SK-N-MC (cell line): ENCODE results near the gene HMCN1.
A peak's percentile ranks its signal among the peaks of the same experiment; 100 is the strongest.

Source experiments
- DNase-seq: peaks from one replicate; pipeline ENCODE4 v3.0.0-alpha.2; 2011; ENCODE audit warnings: low read depth, low spot score
- H3K27ac ChIP-seq: fragments of 200-600 bp; sonication (generic); 2 replicates; pipeline ENCODE4 v1.5.1; 2016; ENCODE audit warnings: mixed run types
- H3K36me3 ChIP-seq: fragments of 200-600 bp; sonication (generic); 2 replicates; pipeline ENCODE4 v1.6.1; 2017; ENCODE audit warnings: antibody characterized with exemption, low read length, mixed read lengths; ENCODE audit not compliant: insufficient read depth
- H3K4me3 ChIP-seq: fragments of 200-600 bp; sonication (generic); 2 replicates; pipeline ENCODE4 v1.5.1; 2016
- H3K9ac ChIP-seq: fragments of 200-600 bp; sonication (generic); 2 replicates; pipeline ENCODE4 v1.8.0; 2017; ENCODE audit warnings: mixed run types, mixed read lengths; ENCODE audit not compliant: insufficient read length
- H3K9me3 ChIP-seq: fragments of 200-600 bp; sonication (generic); 2 replicates; pipeline ENCODE4 v1.6.1; 2017; ENCODE audit warnings: low read depth, mild to moderate bottlenecking, antibody characterized with exemption, low read length, moderate library complexity, mixed read lengths
- EZH2 ChIP-seq: fragments of 200-600 bp; sonication (generic); IDR thresholded peaks from one replicate; pipeline ENCODE4 v1.6.1; 2017; ENCODE audit warnings: antibody characterized with exemption
- FOXP2 ChIP-seq: optimal IDR thresholded peaks from 2 replicates; pipeline ENCODE3; 2011; ENCODE audit warnings: mild to moderate bottlenecking, moderate library complexity; ENCODE audit not compliant: insufficient read depth; ENCODE audit errors: extremely low read length, control extremely low read depth
- POLR2AphosphoS5 ChIP-seq: IDR thresholded peaks from 2 replicates; pipeline ENCODE4 v1.6.1; 2012; ENCODE audit warnings: mild to moderate bottlenecking, low read depth, low read length, borderline replicate concordance

HMCN1 gene

DNA sequence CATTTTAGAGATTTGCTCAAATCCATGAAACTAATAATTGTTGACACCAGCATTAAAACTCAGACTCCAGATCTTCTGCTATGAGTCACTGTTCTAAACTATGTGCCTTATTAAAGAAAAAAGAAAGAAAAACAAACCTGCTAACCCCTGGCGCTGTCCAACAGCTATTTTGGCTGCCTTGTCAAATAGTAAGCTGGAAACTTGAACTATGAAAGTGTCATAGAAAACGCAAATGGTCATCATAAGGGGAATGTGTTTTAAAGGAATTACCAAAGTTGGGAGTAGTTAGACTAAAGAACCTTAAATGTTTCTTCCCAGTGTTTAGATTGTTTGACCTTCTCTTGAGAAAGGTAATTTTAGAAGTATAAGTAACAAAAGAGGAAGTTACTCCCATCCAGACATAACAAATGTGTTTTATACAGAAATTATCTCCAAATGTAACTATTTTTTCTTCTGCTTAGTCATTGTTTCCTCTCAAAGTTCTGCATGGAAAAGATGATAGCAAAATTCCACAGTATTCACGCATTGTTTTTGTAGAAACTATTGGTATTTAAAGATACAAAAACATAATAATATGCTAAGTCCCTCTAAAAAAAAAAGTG lies 368.5 kb downstream of the HMCN1 start:
- DNase-seq = no peak
- no peak overlapping the region for H3K4me3 ChIP-seq
- no peak overlapping the region for H3K9ac ChIP-seq
- H3K36me3 ChIP-seq = peaks cover 66% of the 10 kb centered on the region
- 0 out of 2 replicates have a peak, but pooled peaks cover 2% of the 10 kb centered on the region for H3K9me3 ChIP-seq
- TF ChIP-seq EZH2 (no peak), POLR2AphosphoS5 (no peak), FOXP2 (no peak)
- H3K27ac ChIP-seq = no peak overlapping the region; the same call in 1 of the 2 replicates

DNA sequence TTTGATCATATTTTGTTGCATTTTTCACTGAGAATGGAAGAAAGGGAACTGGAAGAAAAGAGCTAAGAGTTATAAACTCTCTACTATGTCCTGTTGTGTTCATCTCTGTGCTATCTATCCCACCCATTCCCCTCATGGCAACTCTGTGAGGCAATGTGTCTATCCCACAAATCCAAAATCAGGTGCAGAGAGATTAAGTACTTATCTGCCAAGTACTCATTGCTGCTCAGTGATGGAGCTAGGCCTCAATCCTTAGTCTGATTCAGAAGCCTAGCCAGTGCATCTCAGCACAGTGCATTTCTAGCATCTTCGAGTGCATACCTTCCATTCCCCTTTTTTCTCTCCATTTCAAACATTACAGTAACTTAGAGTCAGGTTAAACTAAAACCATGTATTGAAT lies 370.3 kb downstream of the HMCN1 start:
- Histone ChIP-seq H3K27ac (no peak overlapping the region), H3K36me3 (peaks cover 70% of the 10 kb centered on the region), H3K9ac (no peak overlapping the region), H3K9me3 (no peaks in the 10 kb centered on the region), H3K4me3 (no peak overlapping the region)
- TF ChIP-seq POLR2AphosphoS5 = no peak
- TF ChIP-seq FOXP2 = no peak
- no peak for TF ChIP-seq EZH2
- DNase-seq = no peak

DNA sequence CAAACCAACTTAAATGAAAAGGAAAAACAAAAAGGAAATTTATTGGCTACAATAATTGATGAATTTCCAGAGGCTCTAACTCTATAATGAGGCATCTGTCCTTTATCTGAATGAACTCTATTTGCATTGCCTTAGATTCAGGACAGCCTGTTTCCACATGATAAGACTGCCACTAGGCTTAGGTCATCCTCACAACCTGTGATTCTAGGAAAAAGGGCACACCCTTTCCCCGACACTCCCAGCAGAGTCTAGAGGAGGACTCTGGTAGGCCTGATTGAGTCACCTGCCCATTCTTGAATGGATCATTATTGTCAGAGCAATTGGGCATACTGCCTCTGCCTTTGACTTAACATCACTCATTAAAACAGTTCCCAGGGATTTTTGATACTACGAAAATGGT lies 378.1 kb downstream of the HMCN1 start:
- DNase-seq = no peak

DNA sequence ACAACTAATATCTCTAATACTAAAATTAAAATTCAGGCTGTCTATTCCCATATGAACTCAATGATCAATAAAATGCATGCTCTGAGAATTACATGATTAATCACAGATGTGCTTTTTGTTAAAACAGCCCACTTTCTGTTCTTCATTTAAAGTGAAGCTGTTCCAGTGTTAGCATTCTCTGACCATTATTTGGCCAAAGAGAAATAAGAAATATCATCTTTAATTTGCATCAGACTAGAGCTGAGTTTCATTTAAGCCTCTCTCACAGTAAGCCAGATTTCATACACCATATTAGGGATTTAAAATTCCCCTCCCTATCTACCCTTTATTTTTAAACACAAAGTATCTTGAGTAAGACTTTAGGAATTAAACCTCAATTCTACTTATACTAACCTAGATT lies 379.3 kb downstream of the HMCN1 start:
- H3K4me3 ChIP-seq = no peak overlapping the region
- no peak overlapping the region for H3K9ac ChIP-seq
- peaks cover 85% of the 10 kb centered on the region for H3K36me3 ChIP-seq
- TF ChIP-seq POLR2AphosphoS5 (no peak), FOXP2 (no peak), EZH2 (no peak)
- no peak for DNase-seq
- no peak overlapping the region for H3K27ac ChIP-seq
- H3K9me3 ChIP-seq = no peaks in the 10 kb centered on the region

More for the DNA sequence above, 378.1 kb downstream of the HMCN1 start:
- H3K9ac ChIP-seq = no peak overlapping the region
- H3K4me3 ChIP-seq = no peak overlapping the region
- no peak overlapping the region for H3K27ac ChIP-seq
- no peak for TF ChIP-seq EZH2
- no peak for TF ChIP-seq FOXP2
- no peak for TF ChIP-seq POLR2AphosphoS5
- peaks cover 88% of the 10 kb centered on the region for H3K36me3 ChIP-seq
- H3K9me3 ChIP-seq = no peaks in the 10 kb centered on the region

DNA sequence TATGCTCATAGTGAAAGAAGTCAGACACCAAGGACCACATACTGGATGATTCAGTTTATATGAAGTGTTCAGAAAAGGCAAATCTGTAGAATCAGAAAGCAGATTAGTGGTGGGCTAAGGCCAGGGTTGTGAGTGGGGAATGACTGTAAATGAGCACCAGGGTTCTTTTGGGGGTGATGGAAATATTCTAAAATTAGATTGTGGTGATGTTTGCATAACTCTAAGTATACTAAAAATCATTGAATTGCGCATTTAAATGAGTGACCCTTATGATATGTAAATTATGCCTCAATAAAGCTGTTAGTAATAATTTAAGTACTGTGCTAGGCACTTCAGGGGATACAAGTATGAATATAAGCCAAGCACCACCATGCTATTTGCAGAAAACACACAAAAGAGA lies 384.5 kb downstream of the HMCN1 start:
- no peaks in the 10 kb centered on the region for H3K9me3 ChIP-seq
- TF ChIP-seq POLR2AphosphoS5 = no peak
- TF ChIP-seq FOXP2 = no peak
- no peak for TF ChIP-seq EZH2
- peak overlapping the region; percentile 65; the same call in 1 of the 2 replicates for H3K27ac ChIP-seq
- peaks cover 90% of the 10 kb centered on the region for H3K36me3 ChIP-seq
- DNase-seq = peak; percentile 14
- 0 out of 2 replicates have a peak overlapping the region, but pooled peaks have one; percentile 0 for H3K4me3 ChIP-seq
- no peak overlapping the region for H3K9ac ChIP-seq

DNA sequence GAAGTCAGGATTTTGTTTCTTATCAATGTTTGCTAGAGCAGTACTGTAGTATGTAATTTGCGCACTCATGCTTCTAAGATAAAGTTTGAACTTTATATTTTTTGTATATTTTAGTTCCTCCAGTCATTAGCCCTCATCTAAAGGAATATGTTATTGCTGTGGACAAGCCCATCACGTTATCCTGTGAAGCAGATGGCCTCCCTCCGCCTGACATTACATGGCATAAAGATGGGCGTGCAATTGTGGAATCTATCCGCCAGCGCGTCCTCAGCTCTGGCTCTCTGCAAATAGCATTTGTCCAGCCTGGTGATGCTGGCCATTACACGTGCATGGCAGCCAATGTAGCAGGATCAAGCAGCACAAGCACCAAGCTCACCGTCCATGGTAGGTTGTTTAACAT lies 388.6 kb downstream of the HMCN1 start:
- H3K4me3 ChIP-seq = no peak overlapping the region
- no peak for DNase-seq
- no peak for TF ChIP-seq POLR2AphosphoS5
- TF ChIP-seq EZH2 = no peak
- no peak for TF ChIP-seq FOXP2
- no peak overlapping the region for H3K27ac ChIP-seq
- peaks cover 79% of the 10 kb centered on the region for H3K36me3 ChIP-seq
- no peaks in the 10 kb centered on the region for H3K9me3 ChIP-seq
- H3K9ac ChIP-seq = no peak overlapping the region

DNA sequence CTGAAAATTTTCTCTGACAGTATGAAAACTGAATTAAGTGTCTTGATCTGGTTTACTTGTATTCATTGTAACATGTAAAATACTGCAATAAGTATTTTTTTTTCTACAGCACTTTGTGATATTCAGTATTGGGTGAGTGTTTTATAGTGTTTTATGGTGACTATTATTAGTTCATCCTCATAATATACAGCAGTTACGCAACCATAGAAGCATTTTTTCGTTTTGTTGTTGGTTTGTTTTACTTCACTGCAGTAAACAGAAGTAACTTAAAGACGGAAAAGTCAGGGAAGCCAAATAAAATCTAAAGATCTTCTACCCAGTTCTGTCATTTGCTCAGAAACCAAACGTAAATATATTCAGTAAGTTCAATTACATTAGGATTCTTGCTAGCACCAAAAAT lies 390.8 kb downstream of the HMCN1 start:
- H3K9me3 ChIP-seq = no peaks in the 10 kb centered on the region
- no peak overlapping the region for H3K4me3 ChIP-seq
- TF ChIP-seq POLR2AphosphoS5 = no peak
- TF ChIP-seq EZH2 = no peak
- TF ChIP-seq FOXP2 = no peak
- H3K27ac ChIP-seq = peak overlapping the region; percentile 10; the same call in 1 of the 2 replicates
- DNase-seq = no peak
- H3K36me3 ChIP-seq = peaks cover 73% of the 10 kb centered on the region
- H3K9ac ChIP-seq = no peak overlapping the region

DNA sequence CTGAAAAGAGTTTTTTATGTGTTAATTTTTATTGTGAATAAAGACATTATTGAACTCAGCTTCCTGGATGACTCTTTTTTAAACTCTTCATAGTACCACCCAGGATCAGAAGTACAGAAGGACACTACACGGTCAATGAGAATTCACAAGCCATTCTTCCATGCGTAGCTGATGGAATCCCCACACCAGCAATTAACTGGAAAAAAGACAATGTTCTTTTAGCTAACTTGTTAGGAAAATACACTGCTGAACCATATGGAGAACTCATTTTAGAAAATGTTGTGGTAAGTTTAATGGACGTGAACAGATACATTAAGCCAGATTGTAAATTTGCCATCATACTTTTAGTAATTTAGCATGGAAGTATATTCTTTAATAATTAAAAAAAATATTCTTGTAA lies 391.3 kb downstream of the HMCN1 start:
- DNase-seq = no peak
- H3K27ac ChIP-seq = 0 out of 2 replicates have a peak overlapping the region, but pooled peaks have one; percentile 10
- H3K4me3 ChIP-seq = no peak overlapping the region
- H3K9ac ChIP-seq = no peak overlapping the region
- peaks cover 73% of the 10 kb centered on the region for H3K36me3 ChIP-seq
- TF ChIP-seq POLR2AphosphoS5 = no peak
- TF ChIP-seq EZH2 = no peak
- TF ChIP-seq FOXP2 = no peak
- no peaks in the 10 kb centered on the region for H3K9me3 ChIP-seq

DNA sequence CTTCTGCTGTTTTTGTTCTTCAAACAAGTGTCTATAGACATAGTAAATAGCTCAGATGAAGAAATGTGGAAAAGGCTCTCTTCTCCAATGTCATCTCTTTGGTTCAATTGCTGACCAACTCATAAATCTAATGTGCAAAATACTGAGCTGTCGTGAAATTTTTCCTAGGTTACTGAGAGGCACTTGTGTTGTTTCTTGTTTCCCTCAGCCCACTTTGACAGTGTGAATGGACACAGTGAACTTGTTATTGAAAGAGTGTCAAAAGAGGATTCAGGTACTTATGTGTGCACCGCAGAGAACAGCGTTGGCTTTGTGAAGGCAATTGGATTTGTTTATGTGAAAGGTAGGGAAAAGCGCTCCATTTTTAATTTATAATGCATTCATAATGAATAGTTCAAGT lies 395.6 kb downstream of the HMCN1 start:
- Histone ChIP-seq H3K9ac (no peak overlapping the region), H3K27ac (no peak overlapping the region), H3K9me3 (no peaks in the 10 kb centered on the region), H3K4me3 (no peak overlapping the region), H3K36me3 (peaks cover 72% of the 10 kb centered on the region)
- no peak for DNase-seq
- TF ChIP-seq FOXP2 (no peak), EZH2 (no peak), POLR2AphosphoS5 (no peak)
